Vagina (tissue), 2 donors: ENCODE data around the gene ADAMTS6. TPM values are rescaled to one million over a fixed set of nuclear protein-coding genes. Genes with fewer than 3 reads are reported as not detected.
"Not testable (repeated sequence)": the region's sequence is repeated elsewhere in the genome, so short reads cannot be mapped to it uniquely, and the experiment has no call there.

Experiments used
- DNase-seq, 2 donors: peaks; one replicate each; pipeline ENCODE4 v3.0.0-alpha.2; 2017; ENCODE audit errors: extremely low spot score in 2 of 2
- H3K27ac ChIP-seq: fragments of 200-600 bp; sonication (generic); one replicate; pipeline ENCODE4 v1.5.1; 2019
- H3K27me3 ChIP-seq: fragments of 200-600 bp; sonication (generic); one replicate; pipeline ENCODE4 v1.5.1; 2019
- H3K36me3 ChIP-seq, 2 donors: fragments of 200-600 bp; sonication (generic); one replicate each; pipeline ENCODE4 v1.5.1; 2017 to 2019
- H3K4me1 ChIP-seq: fragments of 200-600 bp; sonication (generic); one replicate; pipeline ENCODE4 v1.5.1; 2019
- H3K4me3 ChIP-seq, 2 donors: fragments of 200-600 bp; sonication (generic); 1 replicate in 1 of 2; 2 replicates in 1 of 2; pipeline ENCODE4 v1.5.1; 2016 to 2019
- H3K9me3 ChIP-seq: fragments of 200-600 bp; sonication (generic); one replicate; pipeline ENCODE4 v1.5.1; 2019
- CTCF ChIP-seq, 3 experiments: fragments of 450-650 bp in 2 of 3; fragments of 200-600 bp in 1 of 3; sonication (generic) in 1 of 3; IDR thresholded peaks; one replicate each; pipeline ENCODE4 v1.5.1; 2017 to 2019; ENCODE audit warnings: antibody characterized with exemption in 3 of 3, mild to moderate bottlenecking in 2 of 3, moderate library complexity in 2 of 3
- POLR2A ChIP-seq, 2 donors: fragments of 450-650 bp; IDR thresholded peaks; one replicate each; pipeline ENCODE4 v1.6.1; 2017; ENCODE audit warnings: antibody characterized with exemption in 2 of 2, mild to moderate bottlenecking in 2 of 2, moderate library complexity in 2 of 2
- POLR2AphosphoS5 ChIP-seq, 2 donors: sonication (generic); formaldehyde crosslinking; IDR thresholded peaks; one replicate each; pipeline ENCODE4 v1.9.0; 2017; ENCODE audit warnings: antibody characterized with exemption in 2 of 2, mild to moderate bottlenecking in 2 of 2, low read depth in 1 of 2; ENCODE audit not compliant: insufficient read depth in 1 of 2
- intact Hi-C: fragments of 100-400 bp; cut with DNase I; formaldehyde crosslinking; loops from one replicate; pipeline ENCODE4 v1.15.1; 2023
- total RNA-seq: library from RNA; depleted of rRNA; stranded (reverse); fragments of >200 nt; gene quantifications from one replicate; pipeline ENCODE4 v1.2.3, GENCODE V29; 2016

Gene ADAMTS6
- total RNA-seq, 1 donor from 2014 or later: 1.5 TPM

GRCh38 chr5:65506961-65507360, 25.2 kb upstream of the ADAMTS6 start:
- no peaks in the 10 kb centered on the region for H3K9me3 ChIP-seq
- H3K27me3 ChIP-seq: no peaks in the 10 kb centered on the region
- H3K4me3 ChIP-seq: no peak overlapping the region
- no peak for DNase-seq
- no peak overlapping the region for H3K27ac ChIP-seq
- TF ChIP-seq POLR2A (IDR thresholded peaks at IDR 0.05) (no peak), POLR2AphosphoS5 (IDR thresholded peaks at IDR 0.05; ENCODE audit: insufficient read depth in 1 of 2, low read depth in 1 of 2) (no peak), CTCF (IDR thresholded peaks at IDR 0.05) (no peak)
- no peaks in the 10 kb centered on the region for H3K36me3 ChIP-seq
- intact Hi-C loops: no loop called here
- H3K4me1 ChIP-seq: no peaks in the 10 kb centered on the region

GRCh38 chr5:65489119-65489518, 7.4 kb upstream of the ADAMTS6 start:
- Histone ChIP-seq H3K4me3 (no peak overlapping the region), H3K27me3 (no peaks in the 10 kb centered on the region), H3K27ac (no peak overlapping the region), H3K36me3 (no peaks in the 10 kb centered on the region), H3K9me3 (no peaks in the 10 kb centered on the region), H3K4me1 (no peaks in the 10 kb centered on the region)
- intact Hi-C loops: loop anchor here (10.0 kb wide), 1 partner anchor 674 kb away; no protein-coding TSS in a partner anchor
- TF ChIP-seq POLR2A (IDR thresholded peaks at IDR 0.05) (no peak), POLR2AphosphoS5 (IDR thresholded peaks at IDR 0.05; ENCODE audit: insufficient read depth in 1 of 2, low read depth in 1 of 2) (no peak), CTCF (IDR thresholded peaks at IDR 0.05) (no peak)
- no peak for DNase-seq

GRCh38 chr5:65488038-65488687, 6.4 kb upstream of the ADAMTS6 start:
- H3K9me3 ChIP-seq, H3K36me3 ChIP-seq, H3K4me1 ChIP-seq, DNase-seq, H3K27me3 ChIP-seq, H3K4me3 ChIP-seq, H3K27ac ChIP-seq: not testable (repeated sequence)
- intact Hi-C loops: loop anchor here (10.0 kb wide), 1 partner anchor 673 kb away; no protein-coding TSS in a partner anchor

GRCh38 chr5:65486803-65487202, 5.1 kb upstream of the ADAMTS6 start:
- H3K27ac ChIP-seq, DNase-seq, H3K27me3 ChIP-seq, H3K4me1 ChIP-seq, H3K4me3 ChIP-seq, H3K9me3 ChIP-seq, H3K36me3 ChIP-seq: not testable (repeated sequence)
- intact Hi-C loops: loop anchor here (10.0 kb wide), 1 partner anchor 672 kb away; no protein-coding TSS in a partner anchor

GRCh38 chr5:65485405-65485804, 3.7 kb upstream of the ADAMTS6 start:
- TF ChIP-seq CTCF (IDR thresholded peaks at IDR 0.05): no peak
- no peak for TF ChIP-seq POLR2AphosphoS5 (IDR thresholded peaks at IDR 0.05; ENCODE audit: insufficient read depth in 1 of 2, low read depth in 1 of 2)
- no peak for TF ChIP-seq POLR2A (IDR thresholded peaks at IDR 0.05)
- no peak for DNase-seq
- intact Hi-C loops: loop anchor here (10.0 kb wide), 1 partner anchor 671 kb away; no protein-coding TSS in a partner anchor

GRCh38 chr5:65483546-65484346, 2.0 kb upstream of the ADAMTS6 start:
- TF ChIP-seq CTCF (IDR thresholded peaks at IDR 0.05) (peak; percentile 53 to 71 (median 64)), POLR2AphosphoS5 (IDR thresholded peaks at IDR 0.05; ENCODE audit: insufficient read depth in 1 of 2, low read depth in 1 of 2) (no peak), POLR2A (IDR thresholded peaks at IDR 0.05) (no peak)
- no peak for DNase-seq
- Histone ChIP-seq H3K36me3 (no peaks in the 10 kb centered on the region), H3K27ac (peak overlapping the region; percentile 91), H3K9me3 (no peaks in the 10 kb centered on the region), H3K27me3 (no peaks in the 10 kb centered on the region), H3K4me1 (peaks cover 17% of the 10 kb centered on the region), H3K4me3 (peak overlapping the region; percentile 45)
- intact Hi-C loops: loop anchor here (10.0 kb wide), 1 partner anchor 669 kb away; no protein-coding TSS in a partner anchor

More at GRCh38 chr5:65485405-65485804, 3.7 kb upstream of the ADAMTS6 start:
- Histone ChIP-seq H3K4me1 (peaks cover 17% of the 10 kb centered on the region), H3K36me3 (no peaks in the 10 kb centered on the region), H3K4me3 (no peak overlapping the region), H3K27me3 (no peaks in the 10 kb centered on the region), H3K9me3 (no peaks in the 10 kb centered on the region), H3K27ac (no peak overlapping the region)
